H1 (cell line): ENCODE results near the gene RNASEL. TPM values are rescaled to one million over a fixed set of nuclear protein-coding genes. Genes with fewer than 3 reads are reported as not detected.

Experiments used
- KDM4A ChIP-seq: IDR thresholded peaks from one replicate; pipeline ENCODE4 v1.7.1; 2012; ENCODE audit warnings: low read depth, mild to moderate bottlenecking, moderate library complexity, low read length, inconsistent platforms; ENCODE audit not compliant: severe bottlenecking
- TBP ChIP-seq: IDR thresholded peaks from 2 replicates; pipeline ENCODE4 v1.6.1; 2011; ENCODE audit warnings: low read depth, low read length, improper control_type of control experiment
- polyA plus RNA-seq, 7 experiments: library from polyadenylated mRNA; depleted of rRNA in 3 of 7; stranded (reverse) in 5 of 7; unstranded in 2 of 7; fragments of >200 nt in 5 of 7; fragments of 200-250 nt in 2 of 7; gene quantifications; 1 replicate in 5 of 7; 2 replicates in 1 of 7; 4 replicates in 1 of 7; pipeline versions ENCODE4 v1.2.1 to v1.2.3, GENCODE V29; 2011 to 2013; ENCODE audit warnings: missing spikeins in 2 of 7, mixed read lengths in 2 of 7
- total RNA-seq: library from RNA; stranded (reverse); fragmentation: NEBNext Ultra II Directional; extraction: Animal tissue kit (Norgen Biotek cat#: 25700); gene quantifications from 2 replicates; pipeline ENCODE4 v1.2.1, GENCODE V29; 2021
- TF ChIP-seq, protein P1 (sequence below): fragments of 300-600 bp; sonication (generic); IDR thresholded peaks from 2 replicates; pipeline ENCODE4 v1.7.1; 2012; ENCODE audit warnings: low read length, moderate library complexity, mild to moderate bottlenecking, inconsistent platforms; ENCODE audit not compliant: insufficient replicate concordance

The RNASEL gene
- total and polyA plus RNA-seq, 2 of the 8 experiments (the other 6 are each of a cell fraction or from before 2014, with no cell fraction given) = 0.39 to 0.78 TPM

DNA sequence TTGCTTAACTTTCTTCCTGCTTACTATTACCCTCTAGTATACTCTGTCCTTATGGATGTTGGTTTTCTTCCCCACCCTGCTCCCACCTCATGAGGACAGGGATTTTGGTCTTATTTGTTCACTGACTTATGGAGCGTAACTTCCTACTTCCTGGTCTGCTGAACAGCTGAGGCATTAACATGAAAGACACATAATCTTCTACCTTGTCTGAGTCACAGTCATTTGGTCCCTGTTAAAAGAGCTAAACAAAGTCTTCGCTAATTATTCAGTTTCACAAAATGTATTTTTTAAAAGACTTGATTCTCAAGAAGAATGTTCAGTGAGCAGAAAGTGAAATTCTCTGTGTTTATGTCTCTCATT lies 18.5 kb downstream of the RNASEL start (continued):
- TF ChIP-seq, protein P1, sequence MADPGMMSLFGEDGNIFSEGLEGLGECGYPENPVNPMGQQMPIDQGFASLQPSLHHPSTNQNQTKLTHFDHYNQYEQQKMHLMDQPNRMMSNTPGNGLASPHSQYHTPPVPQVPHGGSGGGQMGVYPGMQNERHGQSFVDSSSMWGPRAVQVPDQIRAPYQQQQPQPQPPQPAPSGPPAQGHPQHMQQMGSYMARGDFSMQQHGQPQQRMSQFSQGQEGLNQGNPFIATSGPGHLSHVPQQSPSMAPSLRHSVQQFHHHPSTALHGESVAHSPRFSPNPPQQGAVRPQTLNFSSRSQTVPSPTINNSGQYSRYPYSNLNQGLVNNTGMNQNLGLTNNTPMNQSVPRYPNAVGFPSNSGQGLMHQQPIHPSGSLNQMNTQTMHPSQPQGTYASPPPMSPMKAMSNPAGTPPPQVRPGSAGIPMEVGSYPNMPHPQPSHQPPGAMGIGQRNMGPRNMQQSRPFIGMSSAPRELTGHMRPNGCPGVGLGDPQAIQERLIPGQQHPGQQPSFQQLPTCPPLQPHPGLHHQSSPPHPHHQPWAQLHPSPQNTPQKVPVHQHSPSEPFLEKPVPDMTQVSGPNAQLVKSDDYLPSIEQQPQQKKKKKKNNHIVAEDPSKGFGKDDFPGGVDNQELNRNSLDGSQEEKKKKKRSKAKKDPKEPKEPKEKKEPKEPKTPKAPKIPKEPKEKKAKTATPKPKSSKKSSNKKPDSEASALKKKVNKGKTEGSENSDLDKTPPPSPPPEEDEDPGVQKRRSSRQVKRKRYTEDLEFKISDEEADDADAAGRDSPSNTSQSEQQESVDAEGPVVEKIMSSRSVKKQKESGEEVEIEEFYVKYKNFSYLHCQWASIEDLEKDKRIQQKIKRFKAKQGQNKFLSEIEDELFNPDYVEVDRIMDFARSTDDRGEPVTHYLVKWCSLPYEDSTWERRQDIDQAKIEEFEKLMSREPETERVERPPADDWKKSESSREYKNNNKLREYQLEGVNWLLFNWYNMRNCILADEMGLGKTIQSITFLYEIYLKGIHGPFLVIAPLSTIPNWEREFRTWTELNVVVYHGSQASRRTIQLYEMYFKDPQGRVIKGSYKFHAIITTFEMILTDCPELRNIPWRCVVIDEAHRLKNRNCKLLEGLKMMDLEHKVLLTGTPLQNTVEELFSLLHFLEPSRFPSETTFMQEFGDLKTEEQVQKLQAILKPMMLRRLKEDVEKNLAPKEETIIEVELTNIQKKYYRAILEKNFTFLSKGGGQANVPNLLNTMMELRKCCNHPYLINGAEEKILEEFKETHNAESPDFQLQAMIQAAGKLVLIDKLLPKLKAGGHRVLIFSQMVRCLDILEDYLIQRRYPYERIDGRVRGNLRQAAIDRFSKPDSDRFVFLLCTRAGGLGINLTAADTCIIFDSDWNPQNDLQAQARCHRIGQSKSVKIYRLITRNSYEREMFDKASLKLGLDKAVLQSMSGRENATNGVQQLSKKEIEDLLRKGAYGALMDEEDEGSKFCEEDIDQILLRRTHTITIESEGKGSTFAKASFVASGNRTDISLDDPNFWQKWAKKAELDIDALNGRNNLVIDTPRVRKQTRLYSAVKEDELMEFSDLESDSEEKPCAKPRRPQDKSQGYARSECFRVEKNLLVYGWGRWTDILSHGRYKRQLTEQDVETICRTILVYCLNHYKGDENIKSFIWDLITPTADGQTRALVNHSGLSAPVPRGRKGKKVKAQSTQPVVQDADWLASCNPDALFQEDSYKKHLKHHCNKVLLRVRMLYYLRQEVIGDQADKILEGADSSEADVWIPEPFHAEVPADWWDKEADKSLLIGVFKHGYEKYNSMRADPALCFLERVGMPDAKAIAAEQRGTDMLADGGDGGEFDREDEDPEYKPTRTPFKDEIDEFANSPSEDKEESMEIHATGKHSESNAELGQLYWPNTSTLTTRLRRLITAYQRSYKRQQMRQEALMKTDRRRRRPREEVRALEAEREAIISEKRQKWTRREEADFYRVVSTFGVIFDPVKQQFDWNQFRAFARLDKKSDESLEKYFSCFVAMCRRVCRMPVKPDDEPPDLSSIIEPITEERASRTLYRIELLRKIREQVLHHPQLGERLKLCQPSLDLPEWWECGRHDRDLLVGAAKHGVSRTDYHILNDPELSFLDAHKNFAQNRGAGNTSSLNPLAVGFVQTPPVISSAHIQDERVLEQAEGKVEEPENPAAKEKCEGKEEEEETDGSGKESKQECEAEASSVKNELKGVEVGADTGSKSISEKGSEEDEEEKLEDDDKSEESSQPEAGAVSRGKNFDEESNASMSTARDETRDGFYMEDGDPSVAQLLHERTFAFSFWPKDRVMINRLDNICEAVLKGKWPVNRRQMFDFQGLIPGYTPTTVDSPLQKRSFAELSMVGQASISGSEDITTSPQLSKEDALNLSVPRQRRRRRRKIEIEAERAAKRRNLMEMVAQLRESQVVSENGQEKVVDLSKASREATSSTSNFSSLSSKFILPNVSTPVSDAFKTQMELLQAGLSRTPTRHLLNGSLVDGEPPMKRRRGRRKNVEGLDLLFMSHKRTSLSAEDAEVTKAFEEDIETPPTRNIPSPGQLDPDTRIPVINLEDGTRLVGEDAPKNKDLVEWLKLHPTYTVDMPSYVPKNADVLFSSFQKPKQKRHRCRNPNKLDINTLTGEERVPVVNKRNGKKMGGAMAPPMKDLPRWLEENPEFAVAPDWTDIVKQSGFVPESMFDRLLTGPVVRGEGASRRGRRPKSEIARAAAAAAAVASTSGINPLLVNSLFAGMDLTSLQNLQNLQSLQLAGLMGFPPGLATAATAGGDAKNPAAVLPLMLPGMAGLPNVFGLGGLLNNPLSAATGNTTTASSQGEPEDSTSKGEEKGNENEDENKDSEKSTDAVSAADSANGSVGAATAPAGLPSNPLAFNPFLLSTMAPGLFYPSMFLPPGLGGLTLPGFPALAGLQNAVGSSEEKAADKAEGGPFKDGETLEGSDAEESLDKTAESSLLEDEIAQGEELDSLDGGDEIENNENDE = no peak
- TF ChIP-seq TBP = no peak
- no peak for TF ChIP-seq KDM4A
